ENCODE measurements around the gene ZFP92.
"Not testable (repeated sequence)": the region's sequence is repeated elsewhere in the genome, so short reads cannot be mapped to it uniquely, and the experiment has no call there.

ZFP92 gene

DNA sequence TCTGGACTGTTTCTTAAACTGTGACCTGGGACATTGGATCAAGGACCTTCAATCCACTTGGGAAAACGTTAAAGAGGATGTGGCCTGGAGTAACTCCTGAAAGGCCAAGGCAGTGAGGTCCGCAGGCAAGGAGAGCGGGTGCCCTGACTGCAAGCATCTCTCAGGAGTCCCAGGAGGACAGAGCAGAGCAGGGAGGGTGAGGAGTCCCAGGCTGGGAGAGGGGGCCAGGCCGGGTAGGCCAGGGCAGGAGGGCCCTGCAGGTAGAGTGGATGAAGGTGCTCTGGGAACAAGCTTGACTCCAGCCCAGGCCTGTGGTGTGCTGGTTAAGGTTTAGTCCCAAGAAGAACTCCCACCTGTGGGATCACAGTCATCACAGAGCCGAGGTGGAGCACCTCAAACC, 23.9 kb upstream of the ZFP92 start:
- DNase-seq (ENCODE audit: low read depth in 2 of 2) = no peak

DNA sequence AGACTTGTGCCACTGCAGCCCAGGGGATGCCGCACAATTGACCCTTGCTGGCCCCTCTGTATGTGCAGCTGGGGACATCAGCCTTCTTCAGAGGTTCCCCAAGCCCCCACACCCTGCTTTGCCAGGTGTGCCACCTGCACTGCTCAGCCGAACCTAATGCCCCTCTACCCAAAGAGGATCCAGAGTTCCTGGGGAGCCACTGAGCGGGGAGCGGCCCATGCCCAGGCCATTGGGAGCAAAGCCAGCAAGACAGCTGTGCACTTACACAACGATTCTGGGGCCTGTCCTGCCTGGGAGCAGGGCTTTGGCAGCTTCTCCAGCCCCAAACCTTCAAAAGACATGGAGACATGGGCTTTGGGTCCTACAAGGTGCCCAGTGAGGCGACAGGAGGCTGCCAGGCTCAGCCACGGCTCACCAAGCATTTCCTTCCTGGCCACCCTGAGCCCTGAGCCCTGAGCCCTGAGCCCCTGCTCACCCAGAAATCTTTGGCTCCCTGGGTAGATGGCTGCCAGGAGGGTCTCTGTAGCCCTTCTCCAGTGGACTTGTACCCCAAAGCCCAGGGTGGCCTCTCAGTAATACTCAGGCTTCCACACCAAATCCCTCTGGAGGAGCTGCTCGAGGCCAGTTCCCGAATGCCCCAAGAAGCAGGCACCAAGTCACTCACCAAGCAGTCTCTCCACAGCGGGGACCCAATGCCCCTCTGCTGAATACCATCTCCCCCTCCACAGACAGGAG, 23.1 kb upstream of the ZFP92 start:
- DNase-seq (ENCODE audit: low read depth in 2 of 2) = no peak

DNA sequence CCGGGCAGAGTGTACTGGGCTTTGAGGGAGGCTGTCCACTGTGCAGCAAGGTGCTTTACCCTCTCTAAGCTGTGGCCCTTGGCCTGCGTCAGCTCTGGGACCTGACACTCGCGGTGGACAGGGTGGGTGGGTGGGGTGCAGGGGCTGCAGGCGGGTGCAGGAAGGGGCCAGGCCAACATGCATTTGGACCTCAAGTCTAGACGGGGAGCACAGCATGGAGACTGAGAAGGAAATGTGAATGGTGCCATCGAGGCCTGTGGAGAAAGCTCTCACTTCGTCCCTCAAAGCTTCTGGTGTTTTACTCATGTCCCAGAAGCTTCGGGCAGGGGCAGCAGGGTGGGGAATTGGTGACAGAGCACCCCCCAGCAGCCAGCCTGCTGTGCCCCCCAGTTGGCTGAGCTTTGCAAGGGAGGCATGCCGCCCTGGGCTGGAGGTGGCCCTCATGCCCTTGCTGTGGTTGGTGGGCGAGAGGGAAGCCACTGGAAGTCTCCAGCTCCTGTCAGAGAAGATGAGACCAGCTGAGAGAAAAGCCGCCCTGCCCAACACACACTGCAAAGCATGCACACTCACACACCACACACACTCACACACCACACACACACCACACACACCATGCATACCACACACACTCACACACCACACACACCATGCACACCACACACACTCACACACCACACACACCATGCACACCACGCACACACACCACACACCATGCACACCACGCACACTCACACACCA, 22.4 kb upstream of the ZFP92 start:
- DNase-seq (ENCODE audit: low read depth in 2 of 2) = no peak

DNA sequence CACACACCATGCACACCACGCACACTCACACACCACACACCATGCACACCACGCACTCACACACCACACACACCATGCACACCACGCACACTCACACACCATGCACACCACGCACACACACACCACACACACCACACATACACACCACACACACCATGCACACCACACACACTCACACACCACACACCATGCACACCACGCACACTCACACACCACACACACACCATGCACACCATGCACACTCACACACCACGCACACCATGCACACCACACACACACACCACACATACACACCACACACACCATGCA, 21.9 kb upstream of the ZFP92 start:
- not testable (repeated sequence) for DNase-seq (ENCODE audit: low read depth in 2 of 2)

DNA sequence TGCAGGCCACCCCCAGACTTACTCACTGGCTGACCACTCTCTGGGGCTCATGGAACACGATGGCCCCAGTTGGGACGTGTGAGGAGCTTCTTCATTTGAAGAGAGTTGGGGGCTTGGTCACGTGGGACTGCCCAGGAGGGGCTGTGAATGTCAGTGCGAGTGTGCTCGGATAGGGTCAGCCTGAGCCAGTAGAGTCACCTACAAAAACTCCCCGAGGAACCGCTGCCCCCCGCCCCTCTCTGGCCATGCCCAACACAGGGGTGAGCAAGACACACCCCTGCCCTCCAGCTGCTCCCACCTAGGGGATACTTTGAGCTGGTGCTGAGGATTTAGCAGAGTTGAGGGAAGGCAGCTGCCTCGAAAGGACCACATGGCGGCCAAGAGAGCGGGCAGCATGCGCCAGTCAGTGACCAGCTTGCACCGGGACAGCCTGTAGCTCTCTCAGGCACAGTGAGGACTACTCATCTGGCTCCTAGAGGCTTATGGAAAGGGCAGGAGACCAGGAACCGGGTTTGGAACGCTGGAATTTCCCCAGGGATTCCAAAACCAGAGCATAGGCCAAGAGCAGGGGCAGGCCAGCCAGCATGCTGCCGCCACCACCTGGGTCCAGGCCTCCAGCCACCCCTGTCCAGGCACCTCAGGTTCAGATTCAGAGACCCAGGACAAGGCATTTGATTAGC, 18.5 kb upstream of the ZFP92 start:
- no peak for DNase-seq (ENCODE audit: low read depth in 2 of 2)

DNA sequence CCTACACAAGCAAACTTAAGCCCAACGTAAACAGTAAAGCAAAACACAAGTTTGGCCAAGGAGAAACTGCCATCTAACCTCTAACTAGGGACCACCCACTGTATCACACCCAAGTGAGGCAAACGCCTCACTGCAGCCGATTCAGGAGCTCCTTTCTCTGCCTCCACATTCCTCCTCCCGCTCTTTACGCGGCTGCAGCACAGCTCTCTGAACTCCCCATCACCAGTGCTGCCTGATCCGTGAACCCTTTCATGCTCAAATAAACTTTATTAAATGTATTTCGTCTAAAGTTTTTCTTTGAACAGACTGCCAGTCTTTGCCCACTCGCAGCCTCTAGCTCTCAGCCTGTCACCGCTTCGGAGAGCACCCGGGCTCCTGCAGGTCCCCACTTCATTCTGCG, 16.7 kb upstream of the ZFP92 start:
- DNase-seq (ENCODE audit: low read depth in 2 of 2) = no peak

DNA sequence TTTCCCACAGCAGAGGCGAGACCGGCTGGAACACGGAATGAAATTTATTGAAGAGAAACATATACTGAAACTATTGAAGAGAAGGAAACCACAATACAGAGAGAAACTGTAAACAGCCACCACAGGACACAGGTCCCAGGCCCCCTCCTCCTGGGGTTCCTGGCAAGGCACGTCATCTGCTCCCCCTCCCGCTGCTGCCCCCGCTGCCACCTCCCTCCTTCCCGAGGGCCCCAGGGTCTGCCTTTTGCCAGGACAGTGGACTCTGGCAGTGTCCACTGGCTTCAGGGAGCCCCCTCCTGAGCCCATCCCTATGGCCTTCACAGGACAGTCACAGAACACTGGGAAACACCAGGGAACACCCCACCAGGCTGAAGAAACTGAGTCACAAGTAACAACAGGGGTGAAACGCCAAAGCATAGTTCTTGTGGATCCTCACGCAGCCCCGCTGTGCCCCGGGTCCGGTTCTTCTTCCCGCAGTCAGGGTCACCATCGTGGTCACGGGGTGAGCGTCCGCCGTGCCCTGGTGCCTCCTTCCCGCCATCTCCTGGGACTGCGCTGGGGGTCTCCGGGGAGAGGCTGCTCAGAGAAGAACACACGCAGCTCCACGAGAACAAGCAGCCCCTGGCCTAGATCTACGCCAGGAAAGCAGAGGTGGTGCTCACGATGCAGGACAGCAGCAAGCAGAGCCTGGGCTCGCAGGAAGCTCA, 15.5 kb upstream of the ZFP92 start:
- DNase-seq (ENCODE audit: low read depth in 2 of 2) = no peak

DNA sequence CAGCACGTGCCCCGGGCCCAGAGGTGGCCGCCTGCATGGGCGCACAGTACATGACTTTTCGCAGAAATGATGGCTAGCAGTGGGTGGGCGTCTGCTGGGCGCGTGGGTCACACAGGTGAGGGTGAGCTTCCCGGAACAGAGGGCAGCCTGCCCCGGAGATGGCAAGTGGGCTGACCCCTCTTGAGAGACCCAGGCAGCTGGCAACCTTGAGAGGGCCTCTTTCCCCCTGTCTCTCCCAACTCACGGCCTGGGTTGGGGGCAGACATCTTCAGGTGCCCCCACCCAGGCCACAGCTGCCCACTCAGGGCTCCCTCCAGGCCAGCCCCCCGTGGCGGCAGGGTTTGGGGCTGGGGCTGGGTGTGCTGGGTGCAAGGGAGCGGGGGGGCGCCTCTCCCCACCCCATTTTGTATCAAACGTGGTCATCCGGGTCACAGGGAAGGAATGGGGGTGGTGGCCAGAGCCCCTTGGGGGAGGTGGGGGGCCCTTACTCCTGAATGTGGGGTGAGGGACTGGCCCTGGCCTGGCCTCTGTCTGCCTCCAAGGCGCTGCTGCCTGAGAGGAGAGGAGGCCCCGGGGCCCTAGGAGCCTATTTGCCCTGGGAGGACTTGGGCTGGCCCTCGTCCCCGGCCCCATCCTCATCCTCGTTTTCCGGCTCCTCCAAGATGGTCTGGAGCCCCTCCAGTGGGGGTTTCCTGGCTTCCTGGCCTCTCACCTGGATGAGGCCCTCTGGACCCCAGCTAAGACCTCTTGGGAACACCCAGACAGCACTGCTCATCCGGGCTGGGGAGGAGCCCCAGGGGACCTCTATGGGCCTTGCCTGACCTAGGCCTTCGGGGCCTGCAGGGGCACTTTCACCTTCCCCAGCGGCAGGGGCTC, 14.7 kb upstream of the ZFP92 start:
- no peak for DNase-seq (ENCODE audit: low read depth in 2 of 2)

DNA sequence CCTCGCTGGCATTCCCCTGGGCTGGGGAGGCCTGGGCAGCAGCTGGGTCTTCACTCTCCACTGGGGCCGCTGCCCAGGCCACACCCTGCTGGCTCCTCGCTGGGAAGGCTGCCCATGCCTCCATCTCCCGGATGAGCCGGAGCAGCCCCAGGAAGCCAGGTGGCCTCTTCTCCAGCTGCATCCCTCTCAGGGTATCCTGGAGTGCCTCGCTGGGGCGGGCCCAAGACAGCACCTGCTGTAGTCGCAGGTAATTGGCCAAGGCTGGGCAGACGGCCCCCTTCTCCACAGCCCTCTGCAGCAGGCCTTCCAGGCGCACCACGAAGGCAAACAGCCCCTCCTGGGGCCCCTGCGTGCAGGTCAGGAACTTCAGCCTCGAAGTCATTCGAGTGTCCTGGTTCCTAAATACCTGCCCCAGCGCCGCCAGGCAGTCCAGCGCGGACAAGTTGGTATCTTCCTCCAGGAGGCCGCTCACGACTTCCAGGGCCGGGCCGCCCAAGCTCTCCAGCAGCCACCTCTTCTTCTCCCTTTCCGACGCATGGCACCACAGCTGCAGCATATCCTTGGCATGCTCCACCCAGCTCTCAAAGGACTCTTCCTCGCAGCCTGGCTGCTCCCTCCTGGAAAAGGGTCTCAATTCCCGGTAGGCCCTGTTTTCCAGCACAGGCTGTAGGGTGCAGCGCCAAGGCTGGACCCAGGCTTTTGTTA, 13.9 kb upstream of the ZFP92 start:
- DNase-seq (ENCODE audit: low read depth in 2 of 2) = no peak

DNA sequence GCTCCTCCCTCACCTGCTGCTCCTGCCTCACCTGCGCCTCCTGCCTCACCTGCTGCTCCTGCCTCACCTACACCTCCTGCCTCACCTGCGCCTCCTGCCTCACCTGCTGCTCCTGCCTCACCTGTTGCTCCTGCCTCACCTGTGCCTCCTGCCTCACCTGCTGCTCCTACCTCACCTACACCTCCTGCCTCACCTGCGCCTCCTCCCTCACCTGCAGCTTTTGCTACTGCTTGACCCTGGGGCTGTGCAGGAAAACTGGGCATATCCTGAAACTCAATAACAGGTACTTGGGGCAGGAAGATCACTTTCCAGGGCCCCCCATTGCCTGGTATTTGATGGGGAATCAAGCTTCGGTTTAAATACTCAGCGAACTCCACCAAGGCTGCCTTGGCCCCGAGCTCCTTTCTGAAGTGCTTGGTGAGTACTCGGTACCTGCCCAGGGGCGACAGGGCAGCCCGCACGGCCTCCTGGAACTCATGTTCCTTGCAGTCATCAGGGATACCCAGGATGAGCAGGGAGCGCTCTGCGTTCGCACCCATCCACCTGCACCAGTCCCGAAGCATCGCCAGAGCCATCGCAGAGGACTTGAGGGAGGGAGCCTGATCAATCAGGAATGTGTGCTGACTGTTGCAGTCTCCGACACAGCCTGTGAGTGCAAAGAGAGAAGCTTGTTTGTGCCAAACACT, 12.9 kb upstream of the ZFP92 start:
- no peak for DNase-seq (ENCODE audit: low read depth in 2 of 2)

DNA sequence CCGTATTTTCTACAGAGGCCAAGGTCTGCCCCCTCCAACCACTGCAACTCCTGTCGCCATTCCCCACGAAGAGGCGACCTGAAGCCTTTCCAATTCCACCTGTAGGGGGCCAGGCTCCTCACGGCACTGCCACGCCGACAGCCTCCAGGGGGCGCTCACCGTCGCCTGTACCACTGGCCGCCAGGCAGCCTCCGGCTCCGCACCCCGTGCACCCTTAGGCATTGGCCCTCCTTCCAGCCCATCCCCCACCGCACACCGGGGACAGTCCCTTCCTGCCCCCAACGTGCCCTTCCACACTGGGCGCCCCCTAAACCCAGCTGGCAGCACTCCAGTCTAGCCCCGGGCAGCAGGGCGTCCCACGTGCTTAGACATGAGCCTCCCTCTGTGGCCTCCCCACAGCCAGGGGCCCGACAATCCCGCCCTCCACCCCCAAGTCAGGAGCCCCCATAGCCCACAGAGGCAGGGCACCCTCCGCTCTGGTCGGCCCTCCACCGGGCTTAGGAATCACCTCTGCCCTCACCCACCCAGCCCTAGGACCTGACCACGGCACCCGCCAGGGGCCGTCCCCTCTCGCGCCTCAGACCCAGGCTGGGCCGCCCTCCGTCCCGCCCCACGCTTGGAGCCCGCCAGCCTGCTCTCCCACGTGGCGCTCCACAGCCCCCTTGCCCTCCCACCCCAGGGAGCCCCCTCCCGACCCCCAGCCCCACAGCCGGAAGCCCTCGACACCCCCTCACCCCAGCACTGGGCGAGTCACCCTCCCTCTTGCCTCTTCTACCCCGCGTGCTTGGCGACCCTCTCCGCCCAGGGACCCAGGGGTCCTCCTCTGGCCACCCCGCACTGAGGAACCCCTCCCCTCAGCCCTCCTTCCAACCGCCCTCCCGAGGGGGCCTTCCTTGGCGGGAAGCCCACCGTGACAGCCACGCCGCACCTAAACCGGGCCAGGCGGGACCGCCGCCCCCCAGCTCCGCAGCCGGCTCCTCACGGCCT, 10.8 kb upstream of the ZFP92 start:
- DNase-seq (ENCODE audit: low read depth in 2 of 2) = peak in 1 of 2 donors; percentile 61

DNA sequence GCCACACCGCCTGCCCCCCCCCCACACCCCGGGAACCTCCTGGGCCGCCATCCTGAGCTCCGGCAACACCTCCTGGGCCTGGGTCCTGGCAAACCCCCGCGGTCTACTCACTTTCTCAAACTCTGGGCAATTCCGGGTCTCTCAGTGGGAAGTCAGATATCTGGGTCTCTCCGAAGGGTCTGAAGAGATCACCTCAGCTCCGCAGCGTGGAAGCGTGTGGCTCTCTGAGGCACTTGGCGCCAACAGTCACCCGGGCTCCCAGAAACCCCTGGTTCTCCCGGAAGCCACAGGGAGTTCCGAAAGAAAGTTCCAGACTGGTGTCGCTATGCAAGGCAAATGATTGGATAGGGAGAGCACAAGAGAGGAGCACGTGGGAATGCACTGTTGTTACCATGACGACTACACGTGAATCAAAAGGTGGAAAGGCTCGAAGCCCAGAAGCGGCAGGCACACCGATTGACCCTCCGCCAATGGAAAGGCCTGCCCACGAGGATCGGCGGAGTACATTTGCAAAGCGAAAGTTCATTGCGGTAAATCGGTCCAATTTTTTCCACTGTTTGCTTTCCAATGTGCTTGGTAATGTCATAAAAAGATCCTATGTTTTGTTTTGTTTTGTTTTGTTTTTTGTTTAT, 10.0 kb upstream of the ZFP92 start, which contains the start of gene PNMA6E:
PNMA6E (minus strand) TSS at position 218 of the 632 bp plus-strand sequence. CDS start 2,501 bp downstream, outside the sequence.
- DNase-seq (ENCODE audit: low read depth in 2 of 2) = no peak

DNA sequence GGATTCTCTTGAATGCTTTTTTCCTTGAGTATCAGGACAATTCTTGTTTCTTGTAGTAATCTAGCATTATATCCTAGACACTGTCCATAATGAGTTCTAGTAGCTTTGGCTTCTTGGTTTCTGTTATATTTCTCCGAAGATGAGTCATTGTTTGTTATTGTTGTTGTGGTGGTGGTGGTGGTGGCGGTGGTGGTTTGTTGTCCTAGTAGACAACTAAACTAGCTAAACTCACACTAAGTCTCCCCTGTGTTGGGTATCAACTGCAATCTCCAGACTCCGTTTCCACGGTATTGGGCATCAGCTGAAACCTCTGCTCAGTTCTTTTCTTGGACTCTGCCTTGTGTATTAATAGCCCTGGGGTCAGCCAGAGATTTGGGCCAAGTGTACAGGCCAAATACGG, 6.9 kb upstream of the ZFP92 start:
- not testable (repeated sequence) for DNase-seq (ENCODE audit: low read depth in 2 of 2)

DNA sequence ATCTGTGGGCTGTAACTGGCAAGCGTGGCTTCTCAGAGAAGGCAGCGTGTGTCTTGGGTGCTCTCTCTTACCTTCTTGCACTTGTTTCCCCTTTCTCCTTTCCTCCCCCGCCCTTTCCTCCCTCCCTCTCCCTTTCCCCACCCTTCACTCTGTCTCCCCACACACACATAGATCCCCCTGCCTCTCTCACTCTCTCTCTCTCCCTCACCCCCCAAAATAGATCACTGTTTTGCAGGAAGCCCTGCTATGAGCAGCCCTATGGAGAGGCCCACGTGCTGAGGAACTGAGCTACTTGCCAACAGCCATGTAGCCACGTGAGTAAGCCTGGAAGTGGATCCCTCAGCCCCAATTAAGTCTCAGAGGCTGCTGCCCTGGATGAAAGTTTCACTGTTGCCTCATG, 5.8 kb upstream of the ZFP92 start:
- no peak for DNase-seq (ENCODE audit: low read depth in 2 of 2)

DNA sequence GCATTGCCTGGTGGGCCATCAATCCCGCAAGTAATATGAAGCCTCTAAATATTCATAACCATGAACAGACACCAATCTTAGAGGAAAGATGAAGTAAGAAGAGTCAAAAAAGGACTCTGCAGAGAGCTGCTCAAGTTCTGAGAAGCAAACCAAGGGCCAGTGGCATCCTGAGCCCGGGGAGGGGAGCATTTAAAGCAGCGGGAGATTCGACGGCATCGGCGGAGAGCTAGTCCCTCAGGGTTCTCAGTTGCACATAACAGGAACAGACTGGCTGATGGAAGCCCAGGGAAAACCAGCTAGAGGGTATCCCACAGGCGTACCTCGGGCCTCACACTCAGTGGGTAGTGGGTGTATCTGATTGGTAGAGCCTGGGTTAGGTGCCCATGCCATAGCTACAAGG, 5.3 kb upstream of the ZFP92 start:
- no peak for DNase-seq (ENCODE audit: low read depth in 2 of 2)

DNA sequence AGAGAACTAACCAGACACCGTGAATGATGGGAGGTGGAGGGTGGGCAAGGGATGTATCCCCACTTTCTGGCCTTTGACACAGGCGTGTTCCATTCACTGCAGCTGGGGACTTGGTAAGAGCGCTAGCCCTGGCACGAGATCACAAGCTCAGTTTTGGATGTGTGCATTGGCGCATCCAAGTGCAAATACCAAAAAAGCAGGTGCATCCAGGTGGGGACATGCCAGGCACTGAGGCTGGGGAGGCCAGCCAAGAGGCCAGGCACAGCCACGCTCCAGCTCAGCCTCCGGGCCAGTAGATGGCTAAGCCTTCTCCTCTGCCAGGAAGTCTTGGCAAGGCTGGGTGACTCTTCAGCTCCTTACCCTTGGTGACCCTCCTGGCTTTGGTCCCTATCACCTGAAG, 4.4 kb upstream of the ZFP92 start:
- no peak for DNase-seq (ENCODE audit: low read depth in 2 of 2)

DNA sequence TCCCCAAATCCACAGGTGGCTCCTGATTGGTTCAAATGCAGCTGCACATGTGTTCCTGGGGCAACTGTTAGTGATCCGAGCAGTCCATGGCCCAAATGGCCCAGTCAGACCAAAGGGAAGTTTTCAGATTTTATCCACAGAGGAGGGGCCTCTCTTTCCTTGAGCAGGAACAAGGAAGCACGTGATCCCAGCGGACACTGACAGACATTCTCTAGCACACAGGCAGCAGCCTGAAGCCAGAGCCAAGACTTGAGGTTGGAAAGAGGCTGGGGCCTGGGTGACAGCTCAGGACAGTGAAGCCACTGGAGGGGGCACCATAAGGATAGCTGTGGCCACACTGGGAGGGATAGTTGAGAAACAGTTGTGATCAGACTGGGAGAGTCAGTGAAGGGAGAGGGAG, 3.5 kb upstream of the ZFP92 start:
- no peak for DNase-seq (ENCODE audit: low read depth in 2 of 2)

DNA sequence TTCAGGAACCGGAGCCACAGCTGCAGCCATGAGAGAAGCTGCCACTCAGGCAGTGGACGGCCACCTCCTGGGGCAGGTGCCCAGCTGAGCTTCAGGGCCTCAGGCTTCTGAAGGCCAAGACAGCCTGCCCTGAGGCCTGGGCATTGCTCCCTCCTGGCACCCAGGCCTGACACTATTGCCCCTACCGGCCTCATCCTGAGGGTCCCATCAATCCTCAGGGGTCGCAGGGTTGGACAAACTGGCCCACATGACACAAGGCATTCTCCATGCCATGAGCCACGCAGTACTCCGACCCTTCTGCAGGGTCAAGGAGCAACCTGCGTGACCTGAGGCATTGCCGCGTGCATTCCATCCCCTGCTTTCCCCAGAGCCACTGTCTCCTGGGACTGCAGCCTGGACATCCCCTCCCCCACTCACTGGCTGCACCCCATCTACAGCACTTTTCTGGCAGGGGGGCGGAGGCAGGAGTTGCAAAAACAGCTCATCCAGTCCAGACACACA, 3.0 kb upstream of the ZFP92 start:
- DNase-seq (ENCODE audit: low read depth in 2 of 2) = no peak
